NCI-H128 (cell line): Measurements from ENCODE around the gene RAB21.
A peak's percentile ranks its signal among the peaks of the same experiment; 100 is the strongest.

Source experiments
- DNase-seq: peaks from one replicate; lab custom pipeline; 2025; ENCODE audit not compliant: unreplicated experiment; lab: John Stamatoyannopoulos, UW

RAB21 gene, protein sequence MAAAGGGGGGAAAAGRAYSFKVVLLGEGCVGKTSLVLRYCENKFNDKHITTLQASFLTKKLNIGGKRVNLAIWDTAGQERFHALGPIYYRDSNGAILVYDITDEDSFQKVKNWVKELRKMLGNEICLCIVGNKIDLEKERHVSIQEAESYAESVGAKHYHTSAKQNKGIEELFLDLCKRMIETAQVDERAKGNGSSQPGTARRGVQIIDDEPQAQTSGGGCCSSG

DNA sequence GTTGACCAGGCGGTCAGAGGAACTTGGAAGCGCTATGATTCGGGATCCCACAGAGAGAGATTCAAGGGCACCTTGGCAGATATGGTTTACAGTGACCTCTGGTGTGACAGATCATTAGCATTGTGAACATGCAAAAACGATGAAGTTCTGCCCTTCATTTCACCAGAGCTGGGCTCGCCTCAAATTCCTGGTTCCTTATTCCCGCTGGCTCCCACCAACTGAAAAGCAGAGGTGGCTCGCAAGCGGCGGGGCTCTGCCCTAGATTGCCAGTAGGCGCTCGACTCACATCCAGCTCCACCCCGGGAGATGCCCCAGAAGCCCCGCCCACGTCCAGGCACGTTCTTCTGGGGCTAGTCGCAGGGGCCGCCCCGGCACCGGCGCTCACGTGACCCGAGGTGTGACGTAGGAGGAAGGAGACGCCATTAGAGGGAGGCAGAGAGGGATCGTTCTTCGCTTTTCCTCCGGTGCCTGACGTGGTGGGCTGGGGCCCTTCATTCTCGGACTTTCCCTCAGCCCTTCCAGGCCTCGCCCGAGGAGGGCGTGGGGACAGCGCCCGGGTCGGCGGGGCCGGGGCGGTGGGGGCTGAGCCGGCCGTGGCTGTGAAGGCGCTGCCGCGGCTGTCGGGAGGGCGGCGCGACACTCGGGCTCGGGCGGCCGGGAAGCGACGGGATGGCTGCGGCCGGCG, at the start of gene RAB21:
Gene RAB21, plus strand, starts transcription at position 403 of the 685 bp plus-strand sequence. Its CDS starts 267 bp downstream, at position 670.
- DNase-seq = peak; percentile 92

DNA sequence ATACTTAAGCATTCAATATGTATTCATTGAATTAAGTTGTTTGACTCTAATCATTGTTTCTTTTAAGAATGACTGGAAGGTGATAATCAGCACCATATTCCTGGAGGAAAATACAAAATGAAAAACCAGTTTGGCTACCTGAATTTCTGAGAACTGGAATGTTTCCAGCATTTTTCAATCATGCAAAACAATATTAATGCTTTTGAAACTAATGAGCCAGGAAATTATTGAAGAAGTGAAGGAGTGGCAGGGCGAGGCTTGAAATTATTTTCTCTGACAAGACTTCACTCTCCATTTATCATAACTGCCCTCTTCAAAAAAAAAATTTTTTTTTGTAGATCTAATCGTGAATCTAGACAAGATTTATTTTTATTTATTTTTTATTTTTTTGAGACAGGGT, 49.7 kb upstream of the RAB21 start:
- DNase-seq = no peak

DNA sequence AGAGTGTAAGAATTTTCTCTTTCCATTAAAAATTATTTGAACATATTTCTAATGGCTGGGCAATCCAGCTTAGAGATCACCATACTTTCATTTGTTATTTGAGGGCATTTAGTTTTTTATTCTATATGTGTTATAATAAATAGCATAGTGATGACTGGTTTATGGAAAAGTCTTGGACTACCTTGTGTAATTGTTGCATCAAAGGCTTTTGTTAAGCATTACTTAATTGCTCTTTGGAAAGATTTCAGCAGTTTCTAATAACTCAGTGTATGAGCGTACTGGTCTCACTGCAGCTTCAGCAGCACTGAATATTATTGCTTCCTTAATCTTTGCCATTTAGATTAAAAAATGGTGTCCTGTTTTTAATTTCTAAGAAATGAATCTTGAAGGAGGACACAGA, 46.0 kb upstream of the RAB21 start:
- DNase-seq = no peak

DNA sequence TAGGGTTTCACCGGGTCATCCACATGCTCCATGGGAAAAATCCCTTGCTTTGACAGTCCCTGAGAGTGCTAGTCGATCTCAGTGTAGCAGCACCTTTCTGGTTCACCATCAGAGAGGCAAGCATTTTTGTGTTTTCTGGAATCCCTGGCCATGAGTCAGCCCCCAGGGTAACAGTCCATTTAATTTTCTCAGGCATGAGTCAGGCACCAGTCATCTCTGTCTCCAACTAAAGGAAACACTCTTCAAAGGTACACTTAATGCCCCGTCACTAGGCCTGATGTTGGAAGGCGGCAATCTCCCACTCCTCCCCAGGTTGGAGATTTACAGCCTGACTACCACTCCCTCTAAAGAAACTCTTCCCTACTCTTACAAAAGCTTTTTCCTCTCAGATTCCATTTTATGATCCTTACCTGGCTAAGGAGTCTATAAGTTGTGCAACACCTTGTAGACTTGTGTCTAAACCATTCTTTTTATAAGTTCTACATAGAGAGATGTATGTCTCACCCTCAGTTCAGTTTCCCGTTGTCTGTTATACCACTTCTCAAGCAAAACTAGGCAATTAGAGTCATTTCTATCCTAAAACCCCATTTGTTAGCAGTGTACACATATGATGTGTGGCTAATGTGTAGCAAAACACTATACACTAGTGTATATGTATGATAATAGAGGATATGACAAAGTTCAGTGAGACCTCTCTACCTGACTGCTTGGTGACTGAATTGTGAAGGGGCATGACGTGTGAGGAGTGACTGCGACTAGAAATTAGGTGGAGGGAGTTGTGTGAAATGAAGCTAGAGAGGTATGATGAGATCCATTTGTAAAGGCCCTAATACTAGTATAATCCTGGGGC, 44.2 kb upstream of the RAB21 start:
- no peak for DNase-seq

DNA sequence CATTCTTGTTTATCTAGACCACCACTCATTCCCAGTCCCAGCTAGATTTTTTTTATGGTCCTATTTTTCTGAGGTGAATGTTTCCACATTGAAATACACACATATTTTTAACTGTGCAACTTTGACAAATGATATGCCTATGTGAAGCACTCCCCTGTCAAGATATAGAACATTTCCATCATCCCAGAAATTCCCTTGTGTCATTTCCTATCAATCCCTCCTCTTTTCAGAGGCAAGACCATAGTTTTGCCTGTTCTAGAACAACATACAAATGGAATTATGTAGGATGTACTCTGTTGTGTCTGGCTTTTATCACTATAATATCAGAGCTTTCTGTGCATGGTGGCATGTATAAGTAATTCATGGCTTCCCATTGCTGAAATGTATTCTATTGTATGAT, 36.1 kb upstream of the RAB21 start:
- no peak for DNase-seq

DNA sequence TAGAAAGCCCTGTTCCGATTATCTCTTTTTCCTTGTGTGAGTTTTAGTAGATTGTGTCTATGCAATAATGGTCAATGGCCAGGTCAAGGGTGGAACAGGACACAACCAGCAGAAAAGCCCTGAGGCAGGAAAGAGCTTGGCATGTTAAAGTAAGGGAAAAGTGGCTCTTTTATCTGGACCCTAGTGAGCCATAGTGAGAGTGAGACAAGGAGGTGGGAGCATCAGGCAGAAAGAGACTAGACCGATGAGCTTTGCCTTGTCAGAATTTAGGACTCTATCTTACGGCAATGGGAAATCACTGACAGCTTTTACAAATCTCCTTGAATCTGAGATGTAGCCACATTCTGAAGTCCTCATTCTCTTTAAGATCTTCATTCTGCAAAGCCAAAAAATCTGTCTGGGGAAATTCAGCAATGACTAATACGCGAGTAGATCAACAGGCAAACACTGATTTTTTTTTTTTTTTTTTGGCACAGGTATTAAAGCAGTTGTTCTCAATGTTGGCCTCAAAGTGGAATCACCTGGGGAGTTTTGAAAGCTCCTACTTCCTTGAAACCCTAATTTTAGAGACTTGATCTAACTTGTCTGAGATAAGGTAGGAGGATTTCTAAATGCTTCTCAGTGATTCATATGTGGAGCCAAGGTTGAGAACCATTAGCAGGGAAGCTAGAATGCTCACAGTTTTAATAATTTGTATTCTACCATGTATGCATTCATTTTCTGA, 34.9 kb upstream of the RAB21 start:
- no peak for DNase-seq

DNA sequence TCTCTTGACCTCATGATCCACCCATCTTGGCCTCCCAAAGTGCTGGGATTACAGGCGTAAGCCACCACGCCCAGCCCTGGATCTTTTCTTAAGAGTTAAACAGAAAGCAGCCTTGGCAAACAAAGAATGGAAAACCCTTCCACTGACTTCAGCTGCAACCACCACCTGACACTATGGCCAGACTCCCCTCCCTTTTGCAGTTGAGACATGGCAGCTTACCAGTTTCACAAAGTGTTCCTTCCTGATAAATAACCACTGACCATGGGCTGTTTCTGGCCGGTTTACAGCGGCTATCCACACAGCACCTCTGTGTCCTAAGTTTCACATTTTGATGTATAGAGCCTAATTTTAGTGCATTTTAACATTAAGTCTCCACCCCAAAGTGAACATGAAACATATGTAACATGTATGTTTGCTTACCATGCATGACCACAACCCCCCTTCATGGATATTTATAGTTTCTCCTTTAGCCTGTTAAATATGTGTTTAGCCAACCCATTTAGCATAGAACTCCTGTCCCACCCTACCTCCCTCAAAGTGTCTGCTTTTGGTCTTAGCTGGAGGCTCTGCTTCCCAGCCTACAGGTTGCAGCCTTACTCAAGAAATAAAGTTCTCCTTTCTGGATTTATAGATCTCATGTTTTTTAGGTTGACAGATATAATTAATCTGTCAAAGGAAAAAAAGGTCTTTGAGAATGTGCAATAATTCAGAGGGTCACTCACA, 32.7 kb upstream of the RAB21 start:
- DNase-seq = no peak

DNA sequence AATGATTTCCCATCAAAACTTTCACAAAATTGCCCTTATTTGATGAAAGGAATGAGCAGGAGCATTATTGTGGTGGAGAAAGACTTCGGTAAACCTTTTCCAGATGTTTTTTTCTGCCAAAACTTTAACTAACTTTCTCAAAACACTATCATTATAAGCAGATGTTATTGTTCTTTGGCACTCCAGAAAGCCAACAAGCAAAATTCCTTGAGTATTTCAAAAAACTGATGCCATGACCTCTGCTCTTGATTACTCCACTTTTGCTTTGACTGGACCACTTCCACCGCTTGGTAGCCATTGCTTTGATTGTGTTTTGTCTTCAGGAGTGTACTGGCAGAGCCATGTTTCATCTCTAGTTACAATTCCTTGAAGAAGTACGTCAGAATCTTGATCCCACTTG, 29.7 kb upstream of the RAB21 start:
- DNase-seq = no peak

DNA sequence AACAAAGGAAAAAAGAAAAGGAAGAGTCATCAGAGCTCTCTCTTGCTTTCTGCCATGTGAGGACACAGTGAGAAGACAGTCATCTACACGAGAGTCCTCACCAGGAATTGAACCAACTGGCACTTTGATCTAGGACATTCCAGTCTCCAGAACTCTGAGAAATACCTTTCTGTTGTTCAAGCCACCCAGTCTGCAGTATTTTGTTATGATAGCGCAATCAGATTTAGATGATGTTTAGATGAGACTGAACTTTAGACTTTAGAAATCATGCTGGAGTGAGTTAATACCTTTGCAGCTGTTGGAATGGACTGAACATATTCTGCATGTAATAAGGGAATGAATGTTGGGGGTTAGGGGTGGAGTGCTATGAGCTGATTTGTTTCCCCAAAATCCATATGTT, 28.1 kb upstream of the RAB21 start:
- DNase-seq = no peak

DNA sequence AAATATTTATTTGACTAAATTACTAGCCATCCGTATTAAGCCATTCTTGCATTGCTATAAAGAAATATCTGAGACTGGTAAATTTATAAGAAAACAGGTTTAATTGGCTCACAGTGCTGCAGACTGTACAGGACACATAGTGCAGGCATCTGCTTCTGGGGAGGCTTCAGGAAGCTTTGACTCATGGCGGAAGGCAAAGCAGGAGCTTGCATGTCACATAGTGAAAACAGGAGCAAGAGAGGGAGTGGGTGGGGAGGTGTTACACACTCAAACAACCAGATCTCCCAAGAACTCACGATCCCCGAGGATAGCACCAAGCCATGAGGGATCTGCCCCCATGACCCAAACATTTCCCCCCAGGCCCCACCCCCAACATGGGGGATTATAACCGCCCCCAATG, 26.7 kb upstream of the RAB21 start:
- no peak for DNase-seq

DNA sequence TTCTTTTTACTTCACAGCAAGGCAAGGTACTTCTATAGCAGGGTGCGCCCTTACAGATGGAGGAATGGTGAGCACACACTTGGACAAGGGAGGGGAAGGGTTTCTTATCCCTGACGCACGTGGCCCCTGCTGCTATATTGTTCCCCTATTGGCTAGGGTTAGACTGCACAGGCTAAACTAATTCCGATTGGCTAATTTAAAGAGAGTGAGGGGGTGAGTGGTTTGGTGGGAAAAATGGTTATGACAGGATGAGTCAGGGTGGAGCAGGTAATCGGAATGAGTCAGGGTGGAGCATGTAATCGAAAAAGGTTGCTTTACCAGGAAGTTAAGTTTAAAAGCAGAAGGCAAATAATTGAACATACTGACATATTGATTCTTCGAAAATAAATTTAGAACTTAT, 23.7 kb upstream of the RAB21 start:
- DNase-seq = no peak

DNA sequence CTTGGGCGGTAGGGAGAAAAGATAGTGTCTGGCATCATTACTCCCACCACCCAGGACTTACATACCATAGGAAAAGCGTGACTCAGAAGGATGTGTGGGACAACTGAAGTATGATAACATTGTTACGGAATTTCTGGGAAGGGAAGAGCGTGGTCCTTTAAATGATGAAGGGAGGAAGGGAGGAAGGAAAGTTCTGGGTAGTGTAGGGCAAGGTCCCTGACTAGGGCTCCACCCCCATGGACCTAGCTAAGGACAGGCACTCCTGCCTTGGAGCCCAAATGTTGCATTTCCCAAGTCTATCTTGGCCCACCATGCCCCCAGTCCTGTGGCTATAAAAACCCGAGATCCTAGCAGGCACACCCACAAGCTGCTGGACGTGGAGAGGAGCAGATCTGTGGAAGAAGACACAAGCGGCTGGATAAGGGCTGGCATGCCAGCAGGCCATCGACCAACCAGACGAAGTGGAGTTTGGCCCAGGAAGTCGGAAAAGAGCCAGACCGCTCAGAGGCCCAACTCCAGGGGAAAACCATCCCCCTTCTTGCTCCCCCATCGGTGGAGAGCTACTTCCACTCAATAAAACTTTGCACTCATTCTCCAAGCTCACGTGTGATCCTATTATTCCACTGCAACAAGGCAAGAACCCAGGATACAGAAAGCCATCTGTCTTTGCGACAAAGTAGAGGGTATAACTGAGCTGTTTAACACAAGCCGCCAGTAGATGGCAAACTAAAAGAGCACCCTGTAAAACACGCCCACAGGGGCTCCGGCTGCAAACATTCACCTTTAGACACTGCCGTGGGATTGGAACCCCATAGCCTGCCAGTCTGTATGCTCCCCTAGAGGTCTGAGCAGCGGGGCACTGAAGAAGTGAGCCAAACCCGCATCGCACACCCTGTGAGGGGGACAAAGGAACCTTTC, 23.0 kb upstream of the RAB21 start:
- DNase-seq = no peak

DNA sequence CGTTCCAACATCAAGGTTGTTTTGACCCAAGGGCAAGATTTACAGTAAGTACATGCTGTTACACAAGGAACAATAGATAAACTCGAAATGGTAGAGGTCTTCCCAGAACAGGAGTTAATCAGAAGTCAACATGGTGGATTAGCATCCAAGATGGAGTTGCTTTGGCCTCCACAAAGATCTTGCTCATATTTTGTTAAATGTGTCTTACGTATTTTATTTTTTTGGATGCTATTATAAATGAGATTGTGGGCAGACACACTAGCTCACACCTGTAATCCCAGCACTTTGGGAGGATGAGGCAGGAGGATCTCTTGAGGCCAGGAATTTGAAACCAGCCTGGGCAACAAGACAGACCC, 22.3 kb upstream of the RAB21 start:
- no peak for DNase-seq

DNA sequence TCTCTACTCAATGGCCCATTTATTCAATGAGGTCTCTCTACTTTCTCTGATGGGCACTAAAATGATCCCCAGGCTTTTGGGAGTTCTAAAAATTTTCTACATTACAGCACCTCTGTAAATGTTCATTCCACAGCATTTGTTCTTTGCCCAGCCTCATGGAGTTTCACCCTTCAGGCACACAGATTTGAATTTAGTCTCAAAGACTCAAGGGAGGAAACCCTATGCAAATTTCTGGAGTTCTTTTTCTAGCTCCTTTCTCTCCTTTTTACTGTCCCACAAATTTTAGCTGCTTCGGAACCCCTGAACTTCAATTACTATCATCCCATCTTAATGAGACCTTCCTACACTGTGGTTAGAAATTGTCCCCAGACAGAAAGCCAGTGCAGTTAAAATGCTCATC, 17.5 kb upstream of the RAB21 start:
- no peak for DNase-seq

DNA sequence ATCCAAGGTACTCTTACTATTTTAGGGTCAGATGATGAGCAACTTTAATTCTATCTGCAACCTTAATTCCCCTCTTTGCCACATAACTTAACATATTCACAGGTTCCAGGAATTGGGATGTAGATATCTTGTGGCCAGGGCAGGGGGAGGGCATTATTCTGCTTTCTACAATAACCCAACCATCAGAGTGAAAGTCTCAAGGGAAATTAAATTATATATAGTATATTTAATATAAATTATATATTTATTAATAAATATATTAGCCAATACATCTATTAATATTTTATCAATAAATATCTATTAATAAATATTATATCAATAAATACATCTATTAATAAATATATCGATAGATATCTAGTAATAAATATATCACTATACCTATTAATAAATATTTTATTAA, 11.7 kb upstream of the RAB21 start:
- no peak for DNase-seq

DNA sequence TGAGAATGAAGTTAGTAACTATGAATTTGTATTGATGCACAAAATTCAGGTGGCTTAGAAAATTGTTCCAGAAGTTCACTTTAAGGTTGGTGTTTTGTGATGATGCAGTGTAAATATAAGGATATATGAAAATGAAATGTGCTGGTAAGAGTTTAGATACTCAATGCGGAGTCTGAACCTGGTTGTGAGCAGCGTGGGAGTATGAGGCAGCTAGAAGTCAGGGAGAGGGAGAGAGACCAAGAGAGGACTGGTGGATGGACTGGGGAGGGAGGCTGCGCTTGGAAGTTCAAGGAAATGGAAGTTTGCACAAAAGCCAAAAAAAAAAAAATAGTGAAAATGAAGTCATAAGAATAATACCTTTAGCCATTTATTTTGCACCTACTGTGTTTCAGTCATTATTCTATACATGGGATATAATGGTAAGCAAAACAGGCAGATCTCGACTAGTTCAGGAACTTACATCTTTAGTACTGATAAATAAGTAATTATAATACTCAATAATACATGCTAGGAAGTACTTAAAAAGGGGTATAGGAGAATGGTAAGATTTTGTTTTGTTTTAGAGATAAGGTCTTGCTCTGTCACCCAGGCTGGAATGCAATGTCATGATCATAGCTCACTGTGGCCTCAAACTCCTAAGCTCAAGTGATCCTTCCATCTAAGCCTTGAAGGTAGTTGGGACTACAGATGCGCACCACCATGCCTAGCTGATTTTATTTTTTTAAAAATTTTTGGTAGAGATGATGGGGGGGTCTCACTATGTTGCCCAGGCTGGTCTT, 10.0 kb upstream of the RAB21 start:
- DNase-seq = no peak

DNA sequence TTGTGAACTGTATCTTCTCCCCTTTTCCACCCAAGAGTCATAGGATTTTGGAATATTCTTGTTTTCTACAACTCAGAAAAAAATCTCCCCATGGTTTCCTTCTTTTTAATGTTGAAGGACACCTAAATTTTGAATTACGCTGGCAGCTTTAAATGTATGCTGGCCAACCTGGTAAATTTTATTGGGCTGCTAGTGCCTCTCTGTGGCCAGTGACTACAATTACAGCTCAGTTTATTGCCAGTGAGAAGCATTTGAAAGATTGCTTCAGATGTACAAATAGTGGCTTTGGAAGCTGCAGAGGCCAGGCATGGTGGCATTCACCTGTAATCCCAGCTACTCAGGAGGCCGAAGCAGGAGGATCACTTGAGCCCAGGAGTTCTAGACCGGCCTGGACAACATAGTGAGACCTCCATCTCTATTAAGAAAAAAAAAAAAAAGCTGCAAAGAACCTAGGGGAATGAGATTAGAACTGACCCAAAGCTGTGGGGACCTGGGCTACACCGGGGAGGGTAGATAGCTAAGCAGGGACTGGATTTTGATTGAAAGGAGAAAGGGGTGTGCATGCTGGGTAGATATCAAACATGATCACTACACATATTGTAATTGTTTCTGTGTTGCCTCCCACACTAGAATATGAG, 7.6 kb upstream of the RAB21 start:
- peak; percentile 5 for DNase-seq

DNA sequence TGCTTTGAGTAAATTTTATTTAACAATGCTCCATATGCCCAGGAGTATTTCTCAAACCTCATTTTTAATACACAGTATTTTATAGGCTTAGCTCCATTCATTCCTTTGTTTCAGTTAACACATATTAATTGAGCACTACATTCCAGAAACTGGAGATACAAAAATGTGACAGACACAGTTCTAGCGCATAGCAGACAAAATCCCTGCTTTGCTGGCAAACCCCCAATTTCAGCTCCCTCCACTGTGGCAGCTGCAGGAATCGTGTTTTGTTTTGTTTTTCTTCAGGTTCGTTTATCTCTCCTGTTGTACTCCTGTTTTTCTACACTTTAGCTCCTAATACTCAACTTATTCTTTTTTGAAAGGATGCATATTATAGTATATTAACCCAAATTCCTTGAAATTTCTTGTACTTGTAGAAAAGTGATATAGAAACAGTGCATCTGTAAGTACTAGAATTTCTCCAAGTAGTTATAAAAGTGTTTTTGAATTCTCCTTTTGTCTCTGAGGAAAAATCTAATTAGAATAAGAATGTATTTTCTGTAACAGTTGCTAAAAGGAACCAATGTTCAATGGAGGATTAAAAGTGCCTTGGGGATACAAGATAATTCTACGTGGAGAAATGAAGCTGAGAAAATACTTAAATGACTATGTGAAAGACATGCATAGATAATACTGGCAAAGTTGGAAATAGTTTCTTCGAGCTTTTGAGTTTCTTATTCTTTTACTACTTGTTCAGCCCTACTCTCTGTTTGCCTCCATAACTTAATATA, 6.4 kb upstream of the RAB21 start:
- no peak for DNase-seq
